CD8-positive, alpha-beta memory T cell (primary cell): ENCODE measurements around the gene UCHL3. TPM values are rescaled to one million over a fixed set of nuclear protein-coding genes. Genes with fewer than 3 reads are reported as not detected.

Experiments used
- CTCF ChIA-PET: fragments of 350-600 bp; sonication (Branson Sonifier 250); formaldehyde crosslinking; loops from one replicate; lab custom pipeline; 2021; ENCODE audit warnings: antibody characterized with exemption; lab: Charles Lee
- POLR2A ChIA-PET: fragments of 350-600 bp; sonication (Branson Sonifier 250); formaldehyde crosslinking; loops from one replicate; lab custom pipeline; 2021; ENCODE audit warnings: antibody characterized with exemption; lab: Charles Lee
- DNase-seq, 5 donors: peaks; one replicate each; pipeline versions ENCODE4 v3.0.0 to v3.0.0-alpha.2; 2020 to 2022; ENCODE audit warnings: mixed read lengths in 1 of 5
- H3K27ac ChIP-seq: one replicate; pipeline ENCODE4 v1.7.0; 2013; ENCODE audit warnings: low read depth, mild to moderate bottlenecking, low read length, moderate library complexity
- H3K27me3 ChIP-seq: 2 replicates; pipeline ENCODE4 v1.7.0; 2013; ENCODE audit warnings: low read length, mild to moderate bottlenecking; ENCODE audit not compliant: insufficient read depth, poor library complexity, severe bottlenecking
- H3K36me3 ChIP-seq: 2 replicates; pipeline ENCODE4 v1.7.0; 2013; ENCODE audit warnings: mild to moderate bottlenecking, low read length, moderate library complexity; ENCODE audit not compliant: insufficient read depth
- H3K4me1 ChIP-seq: 2 replicates; pipeline ENCODE4 v1.7.0; 2013; ENCODE audit warnings: mild to moderate bottlenecking, low read length, moderate library complexity; ENCODE audit not compliant: insufficient read depth
- H3K4me3 ChIP-seq: 2 replicates; pipeline ENCODE4 v1.7.0; 2013; ENCODE audit warnings: mild to moderate bottlenecking, low read length
- H3K9me3 ChIP-seq: 2 replicates; pipeline ENCODE4 v1.7.0; 2013; ENCODE audit warnings: mild to moderate bottlenecking, low read length
- H3K27ac Mint-ChIP-seq, 8 donors: one replicate each; pipeline ENCODE4 v1.8.0; 2020 to 2021; ENCODE audit warnings: mixed read lengths in 8 of 8, mild to moderate bottlenecking in 6 of 8, inconsistent platforms in 3 of 8, moderate library complexity in 3 of 8
- H3K27me3 Mint-ChIP-seq, 2 donors: one replicate each; pipeline ENCODE4 v1.8.0; 2020 to 2021; ENCODE audit warnings: mixed read lengths in 2 of 2, mild to moderate bottlenecking in 1 of 2, moderate library complexity in 1 of 2
- H3K36me3 Mint-ChIP-seq, 3 donors: one replicate each; pipeline ENCODE4 v1.8.0; 2020 to 2021; ENCODE audit warnings: mixed read lengths in 3 of 3, inconsistent platforms in 1 of 3, mild to moderate bottlenecking in 1 of 3
- H3K4me1 Mint-ChIP-seq, 3 donors: one replicate each; pipeline ENCODE4 v1.8.0; 2020 to 2021; ENCODE audit warnings: mixed read lengths in 3 of 3, inconsistent platforms in 1 of 3, mild to moderate bottlenecking in 1 of 3
- H3K4me3 Mint-ChIP-seq, 7 donors: one replicate each; pipeline ENCODE4 v1.8.0; 2020 to 2021; ENCODE audit warnings: mixed read lengths in 7 of 7, mild to moderate bottlenecking in 6 of 7, moderate library complexity in 4 of 7, inconsistent platforms in 2 of 7
- H3K9me3 Mint-ChIP-seq, 5 donors: one replicate each; pipeline ENCODE4 v1.8.0; 2020 to 2022; ENCODE audit warnings: mixed read lengths in 5 of 5, mild to moderate bottlenecking in 3 of 5, moderate library complexity in 2 of 5, inconsistent platforms in 1 of 5
- polyA plus RNA-seq: library from polyadenylated mRNA; unstranded; fragments of 300-500 nt; fragmentation: Illumina TruSeq; gene quantifications from one replicate; pipeline ENCODE4 v1.2.3, GENCODE V29; 2021
- total RNA-seq, 2 experiments: library from RNA; stranded (reverse); gene quantifications; one replicate each; pipeline ENCODE4 v1.2.3, GENCODE V29; 2021

The UCHL3 gene
- total and polyA plus RNA-seq, 3 experiments from 2014 or later = 37.1 to 47.3 (median 38.3) TPM

DNA sequence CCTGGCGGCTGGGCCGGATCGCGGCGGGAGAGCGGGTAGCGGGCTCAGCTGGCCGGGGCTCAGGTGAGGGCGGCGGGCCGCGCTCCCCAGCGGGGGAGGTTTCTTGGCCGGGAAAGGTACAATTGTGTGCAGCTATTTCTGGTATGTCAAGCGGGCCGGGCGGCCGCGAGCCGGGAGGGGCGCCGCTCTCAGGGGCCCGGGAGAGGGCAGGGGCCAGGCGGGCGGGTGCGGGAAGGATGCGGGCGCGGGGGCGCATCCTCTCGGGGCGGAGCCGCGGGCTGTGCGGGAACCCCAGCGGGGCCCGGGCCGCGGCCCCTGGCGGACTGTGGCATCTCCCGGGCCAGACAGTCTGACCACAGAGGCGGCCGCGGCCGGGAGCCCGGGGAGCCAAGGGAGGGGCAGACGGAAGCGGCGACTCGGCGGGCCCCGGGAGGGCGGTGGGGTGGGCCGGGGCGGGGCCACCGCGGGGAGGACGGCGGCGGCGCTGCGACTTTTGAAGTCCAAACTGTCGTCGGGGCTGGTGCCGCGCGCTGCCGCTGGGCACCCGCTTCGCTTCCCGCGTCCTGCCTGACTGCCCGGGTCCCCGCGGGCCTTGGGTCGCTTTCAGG is 86.3 kb downstream of the UCHL3 start, which contains the start of gene LMO7:
TSS of gene LMO7 (plus strand) at position 503 of the 608 bp plus-strand sequence. CDS start 328 bp downstream, outside the sequence.
- Histone ChIP-seq H3K4me3 (peak within 1 kb of the TSS; percentile 93), H3K27me3 (no peaks in the 10 kb centered on the region), H3K36me3 (no peaks in the 10 kb centered on the region), H3K9me3 (no peaks in the 10 kb centered on the region), H3K4me1 (peaks cover 4% of the 10 kb centered on the region), H3K27ac (peak within 1 kb of the TSS; percentile 7)
- Mint-ChIP-seq H3K9me3 (no peaks in the 10 kb centered on the region), H3K27ac (peak within 1 kb of the TSS in 7 of 8 donors; percentile 56 to 95 (median 72)), H3K36me3 (peaks cover 0 to 4% (median 0%) of the 10 kb centered on the region in 3 donors), H3K4me1 (peaks cover 12 to 19% (median 14%) of the 10 kb centered on the region in 3 donors), H3K4me3 (peak within 1 kb of the TSS; percentile 80 to 91 (median 86)), H3K27me3 (peaks cover 2 to 8% of the 10 kb centered on the region in 2 donors)
- ChIA-PET CTCF (interaction anchor here (1.2 kb wide), 2 partner anchors 86 to 153 kb away, joined by 3 read pairs; partner anchors contain the start of gene UCHL3), POLR2A (no interaction called here)
- peak; percentile 42 to 70 (median 57) for DNase-seq

DNA sequence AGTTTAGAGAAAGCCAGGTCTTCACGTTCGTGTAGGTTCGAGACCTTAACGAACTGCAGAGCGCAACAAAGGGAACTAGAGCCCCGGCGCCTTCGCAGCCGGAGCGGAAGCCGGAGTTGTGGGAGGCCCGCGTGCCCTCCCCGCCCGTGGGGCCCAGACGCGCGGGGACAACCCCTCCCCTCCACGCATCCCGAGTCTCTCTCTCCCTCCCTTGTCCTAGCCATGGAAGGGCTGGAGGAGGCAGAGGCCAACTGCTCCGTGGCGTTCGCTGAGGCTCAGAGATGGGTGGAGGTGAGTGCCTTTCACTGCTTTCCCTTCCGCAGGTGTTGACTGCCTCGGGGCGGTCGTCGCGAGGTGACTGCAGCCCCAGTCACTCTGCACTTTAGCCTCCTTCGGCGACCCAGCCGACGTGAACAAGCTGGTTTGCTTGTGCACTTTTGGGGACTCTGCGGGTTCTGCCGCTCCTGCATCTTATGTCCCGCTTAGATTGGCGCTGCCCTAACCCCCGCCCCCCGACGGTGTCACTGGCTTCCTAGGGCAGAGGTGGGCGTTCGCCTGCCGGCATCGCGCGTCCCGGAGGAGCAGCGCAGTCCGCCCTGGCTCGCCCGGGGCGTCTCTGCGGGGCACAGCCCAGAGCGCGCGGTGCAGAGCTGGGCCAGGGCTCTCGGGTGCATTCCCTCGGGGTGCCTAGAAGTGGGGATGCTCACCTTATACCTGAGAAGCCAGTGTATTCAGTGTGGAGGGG is 87.0 kb downstream of the UCHL3 start:
- Mint-ChIP-seq H3K27ac (peak overlapping the region in 4 of 8 donors; percentile 53 to 80 (median 68)), H3K9me3 (no peaks in the 10 kb centered on the region), H3K36me3 (peaks cover 0 to 4% (median 0%) of the 10 kb centered on the region in 3 donors), H3K4me3 (peak overlapping the region; percentile 80 to 91 (median 84)), H3K27me3 (peaks cover 2 to 8% of the 10 kb centered on the region in 2 donors), H3K4me1 (peaks cover 12 to 19% (median 14%) of the 10 kb centered on the region in 3 donors)
- POLR2A ChIA-PET = no interaction called here
- CTCF ChIA-PET = no interaction called here
- H3K9me3 ChIP-seq = no peaks in the 10 kb centered on the region
- H3K4me3 ChIP-seq = peak overlapping the region; percentile 93
- H3K4me1 ChIP-seq = peaks cover 4% of the 10 kb centered on the region
- H3K27ac ChIP-seq = peak overlapping the region; percentile 7
- peak; percentile 21 to 64 (median 57) for DNase-seq
- no peaks in the 10 kb centered on the region for H3K36me3 ChIP-seq
- no peaks in the 10 kb centered on the region for H3K27me3 ChIP-seq

DNA sequence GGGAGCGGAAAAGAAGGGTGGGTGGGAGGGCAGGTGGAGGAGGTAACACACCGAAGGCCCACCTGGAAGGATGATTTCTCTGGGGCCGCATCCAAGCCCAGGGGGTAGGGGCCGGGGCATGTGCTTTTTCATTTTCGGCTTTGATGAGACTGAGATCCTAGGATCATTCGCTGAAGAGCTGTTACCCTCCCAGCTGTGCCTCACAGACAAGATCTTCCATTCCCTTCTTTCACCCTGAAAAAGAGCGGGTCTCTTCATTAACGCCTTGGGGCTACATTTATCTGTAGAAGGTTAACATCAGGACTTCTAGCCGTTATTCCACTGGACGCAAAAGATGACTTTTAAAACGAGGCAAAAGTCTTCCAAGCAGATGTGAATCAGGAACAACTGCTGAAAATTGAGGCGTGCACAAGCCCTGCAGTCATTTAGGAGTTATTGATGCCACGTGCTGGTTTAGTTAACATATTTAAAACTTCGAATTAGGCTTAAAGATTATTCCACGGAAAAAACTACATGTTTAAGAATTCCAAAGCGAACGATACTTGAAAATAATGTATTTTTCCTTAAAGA is 87.7 kb downstream of the UCHL3 start:
- H3K4me3 Mint-ChIP-seq = peak overlapping the region; percentile 76 to 91 (median 83)
- ChIA-PET POLR2A (no interaction called here), CTCF (no interaction called here)
- no peaks in the 10 kb centered on the region for H3K9me3 Mint-ChIP-seq
- Histone ChIP-seq H3K36me3 (no peaks in the 10 kb centered on the region), H3K9me3 (no peaks in the 10 kb centered on the region), H3K4me3 (no peak overlapping the region), H3K4me1 (peaks cover 4% of the 10 kb centered on the region), H3K27ac (no peak overlapping the region), H3K27me3 (no peaks in the 10 kb centered on the region)
- peak overlapping the region in 2 of 8 donors; percentile 52 to 72 for H3K27ac Mint-ChIP-seq
- no peak for DNase-seq
- H3K36me3 Mint-ChIP-seq = peaks cover 0 to 4% (median 0%) of the 10 kb centered on the region in 3 donors
- peaks cover 2 to 8% of the 10 kb centered on the region in 2 donors for H3K27me3 Mint-ChIP-seq
- peaks cover 12 to 19% (median 14%) of the 10 kb centered on the region in 3 donors for H3K4me1 Mint-ChIP-seq

DNA sequence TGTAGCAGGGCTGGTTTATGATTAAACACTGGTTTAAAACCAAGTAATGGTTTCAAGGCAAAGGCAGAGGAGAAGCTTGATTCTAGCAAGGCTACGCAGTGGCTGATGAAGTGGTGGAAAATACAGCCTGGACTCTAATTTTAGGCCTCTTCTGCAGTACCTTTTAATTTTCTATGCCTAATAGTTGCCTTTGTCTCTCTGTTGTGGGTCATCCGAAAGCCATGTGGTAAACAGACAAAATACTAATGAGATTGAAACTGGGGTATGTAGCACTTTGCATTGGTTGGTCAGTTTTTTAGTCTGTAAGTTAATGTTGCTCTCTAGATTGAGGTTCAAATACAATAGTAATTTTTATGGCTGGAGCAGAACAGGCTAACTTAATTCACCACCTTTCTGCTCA is 89.9 kb downstream of the UCHL3 start:
- DNase-seq = no peak
- ChIA-PET CTCF (no interaction called here), POLR2A (no interaction called here)
- Mint-ChIP-seq H3K4me1 (peaks cover 8 to 14% (median 10%) of the 10 kb centered on the region in 3 donors), H3K4me3 (peak overlapping the region in 1 of 7 donors; percentile 29), H3K36me3 (peaks cover 0 to 4% (median 0%) of the 10 kb centered on the region in 3 donors), H3K27ac (no peak overlapping the region), H3K9me3 (no peaks in the 10 kb centered on the region), H3K27me3 (peaks cover 2 to 8% of the 10 kb centered on the region in 2 donors)
- Histone ChIP-seq H3K27ac (no peak overlapping the region), H3K4me1 (peaks cover 4% of the 10 kb centered on the region), H3K4me3 (no peak overlapping the region), H3K36me3 (no peaks in the 10 kb centered on the region), H3K9me3 (no peaks in the 10 kb centered on the region), H3K27me3 (no peaks in the 10 kb centered on the region)

DNA sequence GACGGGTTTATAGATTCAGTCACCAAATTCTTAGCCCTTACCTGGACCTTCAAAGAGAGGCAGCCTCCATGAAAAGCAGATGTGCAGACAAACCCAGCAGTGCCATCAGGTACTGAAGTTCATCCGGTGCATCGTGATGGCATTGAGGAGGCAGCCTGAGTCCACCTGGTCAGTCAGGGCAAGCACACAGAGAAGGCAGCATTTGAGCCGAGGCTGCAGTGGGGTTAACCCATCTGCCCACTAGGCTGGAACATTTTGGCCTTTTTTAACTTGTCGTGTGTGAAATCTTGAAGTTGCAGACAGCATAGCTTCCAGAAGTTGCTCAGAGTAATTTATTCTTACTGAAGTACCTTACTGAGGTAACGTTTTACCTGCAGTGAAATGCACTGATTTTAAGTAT is 91.4 kb downstream of the UCHL3 start:
- Histone ChIP-seq H3K27ac (no peak overlapping the region), H3K9me3 (no peaks in the 10 kb centered on the region), H3K36me3 (no peaks in the 10 kb centered on the region), H3K4me1 (peaks cover 4% of the 10 kb centered on the region), H3K27me3 (no peaks in the 10 kb centered on the region), H3K4me3 (no peak overlapping the region)
- peaks cover 8 to 9% (median 8%) of the 10 kb centered on the region in 3 donors for H3K4me1 Mint-ChIP-seq
- peaks cover 0 to 2% (median 1%) of the 10 kb centered on the region in 3 donors for H3K36me3 Mint-ChIP-seq
- no peak overlapping the region for H3K27ac Mint-ChIP-seq
- ChIA-PET POLR2A (no interaction called here), CTCF (no interaction called here)
- no peaks in the 10 kb centered on the region for H3K9me3 Mint-ChIP-seq
- H3K27me3 Mint-ChIP-seq = peaks cover 2 to 8% of the 10 kb centered on the region in 2 donors
- peak overlapping the region in 1 of 7 donors; percentile 2 for H3K4me3 Mint-ChIP-seq
- no peak for DNase-seq

DNA sequence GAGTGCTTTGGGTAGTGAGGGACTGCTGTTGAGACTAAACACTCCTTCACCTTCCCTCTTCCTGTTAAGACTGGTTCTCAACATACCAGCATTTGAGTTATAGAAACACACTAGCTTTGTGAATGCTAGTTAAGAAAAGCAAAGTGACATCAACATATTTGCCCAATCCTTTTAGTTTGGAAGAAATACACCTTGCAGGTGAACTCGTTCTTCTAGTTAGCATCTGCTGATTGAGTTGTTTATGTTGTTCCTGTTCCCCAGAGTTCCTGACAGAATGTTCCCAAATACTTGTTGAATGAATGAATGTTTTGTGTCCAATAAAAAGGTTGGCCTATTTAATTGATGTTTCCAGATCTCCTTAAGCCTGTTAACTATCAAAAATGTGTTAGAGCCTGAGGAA is 93.6 kb downstream of the UCHL3 start:
- Mint-ChIP-seq H3K4me3 (no peak overlapping the region), H3K9me3 (no peaks in the 10 kb centered on the region), H3K27ac (no peak overlapping the region), H3K36me3 (peaks cover 0 to 5% (median 2%) of the 10 kb centered on the region in 3 donors), H3K4me1 (no peaks in the 10 kb centered on the region), H3K27me3 (peaks cover 0 to 8% of the 10 kb centered on the region in 2 donors)
- Histone ChIP-seq H3K9me3 (no peaks in the 10 kb centered on the region), H3K4me1 (no peaks in the 10 kb centered on the region), H3K27ac (no peak overlapping the region), H3K27me3 (no peaks in the 10 kb centered on the region), H3K36me3 (no peaks in the 10 kb centered on the region), H3K4me3 (no peak overlapping the region)
- no peak for DNase-seq
- POLR2A ChIA-PET = no interaction called here
- CTCF ChIA-PET = no interaction called here

DNA sequence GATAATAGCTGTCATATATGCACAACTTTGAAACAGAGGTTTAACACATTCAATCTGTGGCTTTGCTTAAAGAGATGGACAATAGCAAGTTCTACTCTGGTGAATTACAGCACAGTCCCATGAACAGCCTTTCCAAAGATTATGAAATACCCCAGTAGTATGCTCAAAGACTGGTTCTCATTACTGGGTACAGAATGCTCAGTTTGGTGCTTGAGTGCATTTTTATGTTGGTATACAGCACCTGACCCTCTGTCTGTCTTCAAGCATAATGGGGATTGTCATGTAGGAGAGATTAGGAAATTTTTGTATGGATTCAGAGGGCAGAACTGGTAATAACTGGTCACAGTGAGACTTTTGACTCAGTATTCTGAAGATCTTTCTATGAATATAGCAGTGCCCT is 94.1 kb downstream of the UCHL3 start:
- Histone ChIP-seq H3K4me3 (no peak overlapping the region), H3K27me3 (no peaks in the 10 kb centered on the region), H3K27ac (no peak overlapping the region), H3K36me3 (no peaks in the 10 kb centered on the region), H3K4me1 (no peaks in the 10 kb centered on the region), H3K9me3 (no peaks in the 10 kb centered on the region)
- no peaks in the 10 kb centered on the region for H3K9me3 Mint-ChIP-seq
- H3K4me3 Mint-ChIP-seq = no peak overlapping the region
- H3K27me3 Mint-ChIP-seq = peaks cover 0 to 8% of the 10 kb centered on the region in 2 donors
- CTCF ChIA-PET = no interaction called here
- no peaks in the 10 kb centered on the region for H3K4me1 Mint-ChIP-seq
- DNase-seq = no peak
- peaks cover 0 to 5% (median 2%) of the 10 kb centered on the region in 3 donors for H3K36me3 Mint-ChIP-seq
- H3K27ac Mint-ChIP-seq = no peak overlapping the region
- POLR2A ChIA-PET = no interaction called here
